Mesothelial cell of epicardium (in vitro differentiated cells): ENCODE measurements around the gene HMGN3. TPM values are rescaled to one million over a fixed set of nuclear protein-coding genes. Genes with fewer than 3 reads are reported as not detected.

Source experiments
- DNase-seq, 2 experiments: peaks; one replicate each; pipeline ENCODE4 v3.0.0; 2021; ENCODE audit warnings: low spot score in 2 of 2; ENCODE audit not compliant: unreplicated experiment in 2 of 2
- H3K27ac Mint-ChIP-seq: 2 replicates; pipeline ENCODE4 v1.8.0; 2021; ENCODE audit warnings: mixed read lengths
- H3K27me3 Mint-ChIP-seq: 2 replicates; pipeline ENCODE4 v1.8.0; 2021; ENCODE audit warnings: low read depth, mixed read lengths
- H3K36me3 Mint-ChIP-seq: 2 replicates; pipeline ENCODE4 v1.8.0; 2021; ENCODE audit warnings: mixed read lengths
- H3K4me1 Mint-ChIP-seq: 2 replicates; pipeline ENCODE4 v1.8.0; 2021; ENCODE audit warnings: mixed read lengths
- H3K4me3 Mint-ChIP-seq: 2 replicates; pipeline ENCODE4 v1.8.0; 2021; ENCODE audit warnings: mild to moderate bottlenecking, moderate library complexity, mixed read lengths
- H3K9me3 Mint-ChIP-seq: 2 replicates; pipeline ENCODE4 v1.8.0; 2021; ENCODE audit warnings: mixed read lengths
- total RNA-seq: library from RNA; stranded (reverse); gene quantifications from 3 replicates; pipeline ENCODE4 v1.2.1, GENCODE V29; 2021
- TF ChIP-seq, protein P1 (sequence below): fragments of 200-600 bp; sonication (generic); IDR thresholded peaks from one replicate; pipeline ENCODE4 v1.5.0; 2021; ENCODE audit warnings: antibody characterized with exemption; ENCODE audit not compliant: unreplicated experiment

The HMGN3 gene
- total RNA-seq, 1 donor from 2014 or later, result 104 TPM

DNA sequence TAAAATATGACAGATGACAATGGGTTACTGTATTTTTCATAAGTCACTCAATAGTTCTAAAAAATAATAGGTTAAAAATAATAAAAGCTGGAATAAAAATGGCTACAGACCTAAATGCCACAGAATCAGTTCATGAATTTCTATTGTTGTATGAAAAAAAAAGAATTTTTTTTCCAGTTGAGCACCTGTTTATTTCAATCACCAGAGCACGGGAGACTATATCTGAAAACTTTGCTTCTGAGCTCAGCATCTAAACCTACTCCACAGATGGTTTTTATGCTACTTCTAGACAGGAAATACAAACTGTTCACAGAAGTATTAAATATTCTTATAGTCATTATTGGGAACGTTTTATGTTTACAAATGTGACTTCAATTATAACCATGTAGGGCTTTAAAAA lies 50.4 kb downstream of the HMGN3 start:
- peaks cover 8% of the 10 kb centered on the region for H3K4me1 Mint-ChIP-seq
- no peak overlapping the region for H3K27ac Mint-ChIP-seq
- H3K36me3 Mint-ChIP-seq, result no peaks in the 10 kb centered on the region
- no peak for DNase-seq
- H3K27me3 Mint-ChIP-seq, result no peaks in the 10 kb centered on the region
- TF ChIP-seq, protein P1, sequence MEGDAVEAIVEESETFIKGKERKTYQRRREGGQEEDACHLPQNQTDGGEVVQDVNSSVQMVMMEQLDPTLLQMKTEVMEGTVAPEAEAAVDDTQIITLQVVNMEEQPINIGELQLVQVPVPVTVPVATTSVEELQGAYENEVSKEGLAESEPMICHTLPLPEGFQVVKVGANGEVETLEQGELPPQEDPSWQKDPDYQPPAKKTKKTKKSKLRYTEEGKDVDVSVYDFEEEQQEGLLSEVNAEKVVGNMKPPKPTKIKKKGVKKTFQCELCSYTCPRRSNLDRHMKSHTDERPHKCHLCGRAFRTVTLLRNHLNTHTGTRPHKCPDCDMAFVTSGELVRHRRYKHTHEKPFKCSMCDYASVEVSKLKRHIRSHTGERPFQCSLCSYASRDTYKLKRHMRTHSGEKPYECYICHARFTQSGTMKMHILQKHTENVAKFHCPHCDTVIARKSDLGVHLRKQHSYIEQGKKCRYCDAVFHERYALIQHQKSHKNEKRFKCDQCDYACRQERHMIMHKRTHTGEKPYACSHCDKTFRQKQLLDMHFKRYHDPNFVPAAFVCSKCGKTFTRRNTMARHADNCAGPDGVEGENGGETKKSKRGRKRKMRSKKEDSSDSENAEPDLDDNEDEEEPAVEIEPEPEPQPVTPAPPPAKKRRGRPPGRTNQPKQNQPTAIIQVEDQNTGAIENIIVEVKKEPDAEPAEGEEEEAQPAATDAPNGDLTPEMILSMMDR, result no peak
- no peak overlapping the region for H3K4me3 Mint-ChIP-seq
- H3K9me3 Mint-ChIP-seq, result no peaks in the 10 kb centered on the region

DNA sequence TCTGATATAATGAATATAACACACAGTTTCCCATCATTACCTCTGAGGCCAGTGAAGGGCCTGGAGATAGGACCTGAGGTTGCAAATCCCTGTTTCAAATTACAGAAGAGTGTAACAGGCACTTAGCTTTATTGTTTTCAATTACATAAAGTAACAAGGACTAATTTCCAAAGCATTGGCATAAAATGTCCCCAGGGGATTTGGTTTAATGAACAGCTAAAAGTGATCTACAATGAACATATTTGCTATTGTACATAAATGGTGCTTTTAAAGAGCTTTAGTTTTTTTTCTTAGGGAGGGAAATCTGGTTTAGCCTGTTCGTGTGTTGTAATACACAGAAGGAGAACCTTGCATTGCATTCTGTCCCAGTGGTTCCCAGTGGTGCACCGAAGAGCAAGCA lies 54.4 kb downstream of the HMGN3 start:
- Mint-ChIP-seq H3K36me3 (no peaks in the 10 kb centered on the region), H3K4me1 (peaks cover 8% of the 10 kb centered on the region), H3K9me3 (peaks cover 8% of the 10 kb centered on the region), H3K4me3 (no peak overlapping the region), H3K27me3 (no peaks in the 10 kb centered on the region), H3K27ac (peak overlapping the region; percentile 64)
- no peak for DNase-seq
- TF ChIP-seq, protein P1, result no peak

DNA sequence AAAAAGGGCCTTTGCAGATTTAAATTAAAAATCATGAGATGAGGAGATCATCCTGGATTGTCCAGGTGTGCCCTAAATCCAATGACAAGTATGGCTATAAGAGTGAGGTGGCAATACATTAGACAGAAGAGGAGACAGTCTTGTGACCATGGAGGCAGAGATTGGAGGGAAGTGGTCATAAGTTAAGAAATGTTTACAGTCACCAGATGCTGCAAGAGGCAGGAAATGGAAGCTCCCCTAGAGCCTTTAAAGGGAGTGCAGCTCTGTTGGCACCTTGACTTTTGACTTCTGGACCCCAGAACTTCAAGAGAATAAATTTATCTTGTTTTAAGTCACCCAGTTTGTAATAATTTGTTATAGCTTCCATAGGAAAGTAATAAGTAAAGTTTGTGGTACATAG lies 61.1 kb downstream of the HMGN3 start:
- TF ChIP-seq, protein P1, result no peak
- Mint-ChIP-seq H3K27ac (no peak overlapping the region), H3K9me3 (peaks cover 8% of the 10 kb centered on the region), H3K36me3 (no peaks in the 10 kb centered on the region), H3K4me1 (peaks cover 7% of the 10 kb centered on the region), H3K27me3 (no peaks in the 10 kb centered on the region), H3K4me3 (no peak overlapping the region)
- DNase-seq, result no peak

DNA sequence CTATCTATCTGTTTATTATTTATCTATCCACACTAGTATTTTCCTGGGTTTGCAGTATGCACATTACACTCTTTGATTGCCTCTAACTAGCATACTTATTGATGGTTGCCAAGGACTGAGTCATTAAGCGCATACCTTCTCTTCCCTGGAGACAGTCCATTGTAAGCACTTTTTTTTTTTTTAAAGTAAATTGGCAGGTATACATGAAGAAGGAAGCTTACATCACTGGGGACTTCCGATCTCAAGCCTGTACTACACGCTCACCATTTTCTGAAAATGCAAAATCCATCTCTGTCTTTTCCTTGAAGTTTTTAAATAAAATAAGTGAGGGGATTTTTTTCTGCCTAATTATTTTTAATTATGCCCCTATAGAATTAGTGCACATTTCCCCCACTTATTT lies 63.5 kb downstream of the HMGN3 start:
- H3K4me1 Mint-ChIP-seq, result peaks cover 7% of the 10 kb centered on the region
- DNase-seq, result no peak
- TF ChIP-seq, protein P1, result no peak
- no peaks in the 10 kb centered on the region for H3K27me3 Mint-ChIP-seq
- no peak overlapping the region for H3K4me3 Mint-ChIP-seq
- H3K9me3 Mint-ChIP-seq, result peaks cover 2% of the 10 kb centered on the region
- H3K36me3 Mint-ChIP-seq, result no peaks in the 10 kb centered on the region
- no peak overlapping the region for H3K27ac Mint-ChIP-seq

DNA sequence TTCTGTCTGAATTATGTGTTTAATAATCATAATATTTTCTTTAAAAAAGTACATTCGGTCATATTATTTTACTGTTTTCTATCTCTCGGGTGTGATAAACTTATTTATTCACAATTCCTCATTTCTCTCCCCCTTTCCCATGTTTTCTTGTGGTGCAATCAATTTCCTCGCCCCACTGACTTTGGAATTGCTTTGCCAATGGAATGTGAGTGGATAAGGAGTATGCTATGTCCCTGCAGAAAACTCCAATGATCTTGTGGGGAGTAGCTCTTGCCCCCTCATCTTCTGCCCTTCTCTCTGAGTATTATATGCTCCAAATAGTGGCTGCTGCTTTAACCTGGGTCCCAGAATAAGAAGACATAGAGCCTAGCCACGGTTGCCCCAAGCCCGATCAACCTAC lies 64.1 kb downstream of the HMGN3 start:
- no peak overlapping the region for H3K4me3 Mint-ChIP-seq
- TF ChIP-seq, protein P1, result no peak
- no peaks in the 10 kb centered on the region for H3K36me3 Mint-ChIP-seq
- no peaks in the 10 kb centered on the region for H3K27me3 Mint-ChIP-seq
- no peak overlapping the region for H3K27ac Mint-ChIP-seq
- no peaks in the 10 kb centered on the region for H3K9me3 Mint-ChIP-seq
- H3K4me1 Mint-ChIP-seq, result peaks cover 7% of the 10 kb centered on the region
- no peak for DNase-seq

DNA sequence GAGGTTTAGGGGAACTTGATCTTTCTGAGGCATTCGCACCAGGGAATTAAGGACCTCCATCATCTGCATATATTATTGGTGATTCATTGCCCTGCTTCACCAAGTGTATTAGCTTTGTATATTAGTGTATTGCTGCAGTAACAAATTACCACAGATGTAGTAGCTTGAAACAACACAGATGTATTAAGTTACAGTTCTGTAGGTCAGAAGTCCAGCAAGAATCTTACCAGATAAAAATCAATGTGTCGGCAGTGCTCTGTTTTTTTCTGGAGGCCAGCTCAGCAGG lies 65.8 kb downstream of the HMGN3 start:
- Mint-ChIP-seq H3K4me3 (no peak overlapping the region), H3K36me3 (no peaks in the 10 kb centered on the region), H3K9me3 (no peaks in the 10 kb centered on the region), H3K27ac (no peak overlapping the region), H3K27me3 (no peaks in the 10 kb centered on the region), H3K4me1 (peaks cover 7% of the 10 kb centered on the region)
- TF ChIP-seq, protein P1, result no peak
- no peak for DNase-seq
